Right lobe of liver (tissue), 6 donors: ENCODE data around the gene SLC8A1. TPM values are rescaled to one million over a fixed set of nuclear protein-coding genes. Genes with fewer than 3 reads are reported as not detected.

ENCODE experiments used
- ATAC-seq, 4 donors: fragments of 200-7000 bp; cut with Tn5 transposase; one replicate each; pipeline ENCODE4 v1.9.1; 2020; ENCODE audit warnings: mild to moderate bottlenecking in 4 of 4, moderate library complexity in 4 of 4
- DNase-seq, 3 donors: peaks; one replicate each; pipeline ENCODE4 v3.0.0-alpha.2; 2020
- H3K27ac ChIP-seq, 3 donors: fragments of 200-600 bp; one replicate each; pipeline ENCODE4 v1.8.0; 2022
- H3K27me3 ChIP-seq, 2 donors: fragments of 200-600 bp; one replicate each; pipeline ENCODE4 v1.8.0; 2022
- H3K36me3 ChIP-seq, 4 donors: fragments of 200-600 bp; sonication (generic) in 1 of 4; one replicate each; pipeline versions ENCODE4 v1.5.1 to v1.8.0; 2017 to 2022; ENCODE audit warnings: control low read depth in 1 of 4
- H3K4me1 ChIP-seq, 4 donors: fragments of 200-600 bp; sonication (generic) in 1 of 4; one replicate each; pipeline versions ENCODE4 v1.5.1 to v1.8.0; 2017 to 2022; ENCODE audit warnings: control low read depth in 1 of 4
- H3K4me3 ChIP-seq, 3 donors: fragments of 200-600 bp; one replicate each; pipeline ENCODE4 v1.8.0; 2022
- H3K9me3 ChIP-seq, 4 donors: fragments of 200-600 bp; sonication (generic) in 1 of 4; one replicate each; pipeline versions ENCODE4 v1.5.1 to v1.8.0; 2017 to 2022; ENCODE audit warnings: control low read depth in 1 of 4
- POLR2A ChIP-seq: fragments of 450-650 bp; IDR thresholded peaks from one replicate; pipeline ENCODE4 v1.6.1; 2017; ENCODE audit warnings: antibody characterized with exemption, mild to moderate bottlenecking
- WGBS: methylation state at CpG from one replicate; pipeline ENCODE4 v1.1.6; 2018; ENCODE audit warnings: low coverage, low lambda C conversion rate; ENCODE audit not compliant: insufficient coverage; ENCODE audit errors: missing lambda C conversion rate; 5-methylcytosine and 5-hydroxymethylcytosine counted together
- intact Hi-C, 2 donors: fragments of 100-400 bp; cut with DNase I; formaldehyde crosslinking; loops; one replicate each; pipeline versions ENCODE4 v1.11.2 to v1.14.1; 2022
- total RNA-seq, 6 experiments: library from RNA; depleted of rRNA in 2 of 6; stranded (reverse); fragments of >200 nt in 2 of 6; fragmentation: NEBNext Ultra II Directional in 3 of 6; extraction: Animal tissue kit (Norgen Biotek cat#: 25700) in 3 of 6; gene quantifications; one replicate each; pipeline versions ENCODE4 v1.1.0 to v1.2.4, GENCODE V29; 2016 to 2023
- TF ChIP-seq, protein P1 (sequence below), 4 donors: fragments of 200-600 bp in 3 of 4; fragments of 450-650 bp in 1 of 4; IDR thresholded peaks; one replicate each; pipeline versions ENCODE4 v1.5.1 to v1.8.0; 2016 to 2022; ENCODE audit warnings: antibody characterized with exemption in 4 of 4, mild to moderate bottlenecking in 2 of 4
- donor health status: DM: no; HTN: yes; CAD: no.
- donor health status: DM: no; HTN: no; CAD: no.
- donor health status: DM: no; HTN: no; CAD: no.
- donor health status: DM: no; HTN: yes; CAD: no.
- donor health status: DM: no; HTN: yes; CAD: no.

Gene SLC8A1
- total RNA-seq, 6 experiments from 2014 or later, result 3.3 to 12.1 (median 4.9) TPM

DNA sequence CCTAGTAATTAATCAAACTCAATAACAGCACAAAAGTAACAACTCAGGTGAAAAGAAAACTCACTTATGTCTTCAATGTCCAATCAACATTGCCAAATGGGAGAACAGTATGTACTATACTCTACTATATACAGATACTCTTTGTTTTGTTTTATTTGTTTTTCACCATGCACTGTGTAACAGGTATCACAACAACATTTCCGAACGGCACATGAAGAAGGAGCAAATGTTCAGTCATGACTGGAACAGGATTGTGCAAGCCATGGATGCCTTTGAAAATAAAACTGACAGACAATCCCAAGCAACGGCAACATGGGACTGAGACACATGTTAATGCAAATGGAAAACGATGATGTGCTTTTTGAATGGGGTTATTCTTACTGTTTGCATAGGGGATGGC is 337.9 kb downstream of the SLC8A1 start:
- WGBS, result 75% methylated on average over 4 of the region's 4 CpGs
- Histone ChIP-seq H3K27me3 (no peaks in the 10 kb centered on the region), H3K4me1 (no peaks in the 10 kb centered on the region), H3K27ac (no peak overlapping the region), H3K36me3 (no peaks in the 10 kb centered on the region), H3K4me3 (no peak overlapping the region), H3K9me3 (no peaks in the 10 kb centered on the region)
- ATAC-seq, result no peak
- no peak for DNase-seq
- intact Hi-C loops, result no loop called here
- TF ChIP-seq, protein P1, sequence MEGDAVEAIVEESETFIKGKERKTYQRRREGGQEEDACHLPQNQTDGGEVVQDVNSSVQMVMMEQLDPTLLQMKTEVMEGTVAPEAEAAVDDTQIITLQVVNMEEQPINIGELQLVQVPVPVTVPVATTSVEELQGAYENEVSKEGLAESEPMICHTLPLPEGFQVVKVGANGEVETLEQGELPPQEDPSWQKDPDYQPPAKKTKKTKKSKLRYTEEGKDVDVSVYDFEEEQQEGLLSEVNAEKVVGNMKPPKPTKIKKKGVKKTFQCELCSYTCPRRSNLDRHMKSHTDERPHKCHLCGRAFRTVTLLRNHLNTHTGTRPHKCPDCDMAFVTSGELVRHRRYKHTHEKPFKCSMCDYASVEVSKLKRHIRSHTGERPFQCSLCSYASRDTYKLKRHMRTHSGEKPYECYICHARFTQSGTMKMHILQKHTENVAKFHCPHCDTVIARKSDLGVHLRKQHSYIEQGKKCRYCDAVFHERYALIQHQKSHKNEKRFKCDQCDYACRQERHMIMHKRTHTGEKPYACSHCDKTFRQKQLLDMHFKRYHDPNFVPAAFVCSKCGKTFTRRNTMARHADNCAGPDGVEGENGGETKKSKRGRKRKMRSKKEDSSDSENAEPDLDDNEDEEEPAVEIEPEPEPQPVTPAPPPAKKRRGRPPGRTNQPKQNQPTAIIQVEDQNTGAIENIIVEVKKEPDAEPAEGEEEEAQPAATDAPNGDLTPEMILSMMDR (IDR thresholded peaks at IDR 0.05), result no peak
- no peak for TF ChIP-seq POLR2A

DNA sequence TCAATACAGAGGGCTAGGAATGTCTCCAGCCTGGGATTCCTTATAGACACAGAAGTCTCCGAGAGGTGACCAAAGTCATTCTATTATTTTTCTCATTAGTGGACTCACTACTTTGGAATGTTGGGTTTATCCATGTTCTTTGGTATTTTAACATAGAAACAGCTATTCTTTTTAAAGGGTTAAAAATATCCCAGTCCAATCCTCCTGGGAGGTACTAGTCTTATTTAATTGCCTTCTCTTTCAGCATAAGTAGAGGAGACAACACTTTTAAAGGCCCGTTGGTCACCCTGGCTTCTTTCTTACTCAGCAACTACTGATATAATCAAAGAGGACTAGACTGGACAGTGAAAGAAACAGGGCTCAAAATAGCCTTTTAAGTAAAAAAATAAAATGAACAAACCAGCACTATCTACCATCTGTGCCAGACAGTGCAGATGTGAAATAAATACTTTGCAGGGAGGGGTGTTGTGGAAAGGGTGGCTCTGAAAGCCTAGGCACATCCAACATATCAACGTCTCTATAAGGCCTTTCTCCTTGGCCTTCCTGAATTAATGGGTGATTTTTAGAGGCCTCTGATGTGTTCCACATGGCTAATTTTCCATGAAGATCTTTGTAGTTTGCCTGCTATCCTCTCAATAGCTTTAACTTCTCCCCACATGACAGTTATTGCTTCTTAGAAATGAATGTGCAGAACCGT is 338.5 kb downstream of the SLC8A1 start:
- no peaks in the 10 kb centered on the region for H3K4me1 ChIP-seq
- H3K9me3 ChIP-seq, result no peaks in the 10 kb centered on the region
- intact Hi-C loops, result no loop called here
- H3K27ac ChIP-seq, result no peak overlapping the region
- DNase-seq, result no peak
- no peak for ATAC-seq
- 48% methylated on average over 4 of the region's 4 CpGs for WGBS
- H3K27me3 ChIP-seq, result no peaks in the 10 kb centered on the region
- H3K4me3 ChIP-seq, result no peak overlapping the region
- H3K36me3 ChIP-seq, result no peaks in the 10 kb centered on the region
- TF ChIP-seq POLR2A, result no peak
- TF ChIP-seq, protein P1 (IDR thresholded peaks at IDR 0.05), result no peak

DNA sequence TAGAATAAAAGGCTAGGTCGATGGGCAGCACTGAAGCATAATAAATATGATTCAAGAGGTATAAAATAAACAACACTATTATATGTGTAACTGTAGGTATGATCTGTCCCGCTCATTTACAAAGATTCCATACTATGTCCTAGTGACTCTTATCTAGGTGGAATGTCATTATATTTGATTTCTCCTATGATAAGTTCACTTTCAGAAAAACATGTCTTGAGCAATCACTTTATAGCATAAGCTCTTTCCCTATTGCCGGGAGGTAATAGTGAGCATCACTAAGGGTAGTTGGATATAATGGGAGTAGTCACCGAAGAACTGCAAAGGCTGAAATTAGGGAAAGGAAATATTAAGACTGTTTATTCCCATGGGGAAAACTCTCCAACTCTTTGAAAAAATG is 342.5 kb downstream of the SLC8A1 start:
- Histone ChIP-seq H3K36me3 (no peaks in the 10 kb centered on the region), H3K27ac (no peak overlapping the region), H3K4me3 (no peak overlapping the region), H3K9me3 (no peaks in the 10 kb centered on the region), H3K4me1 (no peaks in the 10 kb centered on the region), H3K27me3 (no peaks in the 10 kb centered on the region)
- TF ChIP-seq POLR2A, result no peak
- TF ChIP-seq, protein P1 (IDR thresholded peaks at IDR 0.05), result no peak
- no peak for DNase-seq
- intact Hi-C loops, result no loop called here
- no peak for ATAC-seq
- WGBS, result 59% methylated on average over 4 of the region's 4 CpGs

DNA sequence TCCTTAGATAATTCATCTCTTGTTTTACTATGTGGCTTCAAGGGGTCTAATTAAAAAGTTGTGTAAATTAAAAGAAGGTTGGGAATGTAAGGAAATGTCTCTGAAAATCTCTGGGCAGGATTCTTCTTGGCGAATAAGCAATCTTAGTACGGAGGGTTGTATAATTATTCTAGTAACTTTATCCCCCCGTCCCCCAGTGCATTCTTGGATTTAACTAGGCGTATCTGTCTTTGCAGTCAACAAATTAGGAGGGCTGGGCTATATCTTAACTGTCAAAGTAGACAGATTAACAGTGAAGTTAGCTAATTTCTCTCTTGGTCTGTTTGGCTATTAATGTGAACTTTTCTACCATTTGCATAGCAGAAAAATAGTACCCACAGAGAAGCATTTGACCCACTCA is 343.0 kb downstream of the SLC8A1 start:
- H3K9me3 ChIP-seq, result no peaks in the 10 kb centered on the region
- DNase-seq (no peak), ATAC-seq (no peak)
- no peak overlapping the region for H3K4me3 ChIP-seq
- TF ChIP-seq, protein P1 (IDR thresholded peaks at IDR 0.05), result no peak
- TF ChIP-seq POLR2A, result no peak
- WGBS, result 58% methylated on average over 4 of the region's 4 CpGs
- no peaks in the 10 kb centered on the region for H3K4me1 ChIP-seq
- intact Hi-C loops, result no loop called here
- no peaks in the 10 kb centered on the region for H3K36me3 ChIP-seq
- no peaks in the 10 kb centered on the region for H3K27me3 ChIP-seq
- no peak overlapping the region for H3K27ac ChIP-seq
